Measurements from ENCODE around the gene ALOX12B.

Gene ALOX12B

GRCh38 chr17:8072729-8073461 is 14.6 kb downstream of the ALOX12B start:
- peaks cover 46% of the 10 kb centered on the region for H3K27me3 ChIP-seq (replicated peaks)
- H3K36me3 ChIP-seq (replicated peaks): no peaks in the 10 kb centered on the region
- no peak for TF ChIP-seq CTCF (IDR thresholded peaks at IDR 0.05; ENCODE audit: low read depth, low read length, missing control alignments)
- DNase-seq: no peak
- in situ Hi-C loops (cut with HindIII; ENCODE audit: low pct_ligation_motif_present, low sequenced_read_pairs): no loop called here
- H3K27ac ChIP-seq: no peak overlapping the region
- H3K4me3 ChIP-seq (ENCODE audit: low read depth, low read length): no peak overlapping the region

- no peak for DNase-seq
- H3K27me3 ChIP-seq (replicated peaks): peaks cover 46% of the 10 kb centered on the region
- no peaks in the 10 kb centered on the region for H3K36me3 ChIP-seq (replicated peaks)
- in situ Hi-C loops (cut with HindIII; ENCODE audit: low pct_ligation_motif_present, low sequenced_read_pairs): no loop called here
- H3K4me3 ChIP-seq (ENCODE audit: low read depth, low read length): no peak overlapping the region
- no peak for TF ChIP-seq CTCF (IDR thresholded peaks at IDR 0.05; ENCODE audit: low read depth, low read length, missing control alignments)
- H3K27ac ChIP-seq: no peak overlapping the region
Measured at GRCh38 chr17:8072341-8072728, 15.2 kb downstream of the ALOX12B start.

GRCh38 chr17:8071496-8071895 is 16.0 kb downstream of the ALOX12B start:
- TF ChIP-seq CTCF (IDR thresholded peaks at IDR 0.05; ENCODE audit: low read depth, low read length, missing control alignments): no peak
- Histone ChIP-seq H3K27ac (no peak overlapping the region), H3K27me3 (replicated peaks) (peaks cover 51% of the 10 kb centered on the region), H3K36me3 (replicated peaks) (no peaks in the 10 kb centered on the region), H3K4me3 (ENCODE audit: low read depth, low read length) (no peak overlapping the region)
- in situ Hi-C loops (cut with HindIII; ENCODE audit: low pct_ligation_motif_present, low sequenced_read_pairs): no loop called here
- DNase-seq: no peak

- TF ChIP-seq CTCF (IDR thresholded peaks at IDR 0.05; ENCODE audit: low read depth, low read length, missing control alignments): no peak
- peaks cover 55% of the 10 kb centered on the region for H3K27me3 ChIP-seq (replicated peaks)
- in situ Hi-C loops (cut with HindIII; ENCODE audit: low pct_ligation_motif_present, low sequenced_read_pairs): no loop called here
Measured at GRCh38 chr17:8069587-8069860, 18.0 kb downstream of the ALOX12B start.

GRCh38 chr17:8068736-8069586 is 18.6 kb downstream of the ALOX12B start:
- TF ChIP-seq CTCF (IDR thresholded peaks at IDR 0.05; ENCODE audit: low read depth, low read length, missing control alignments): no peak
- in situ Hi-C loops (cut with HindIII; ENCODE audit: low pct_ligation_motif_present, low sequenced_read_pairs): no loop called here
- Histone ChIP-seq H3K36me3 (replicated peaks) (no peaks in the 10 kb centered on the region), H3K27me3 (replicated peaks) (peaks cover 52% of the 10 kb centered on the region), H3K27ac (no peak overlapping the region), H3K4me3 (ENCODE audit: low read depth, low read length) (no peak overlapping the region)
- DNase-seq: no peak

More at GRCh38 chr17:8069587-8069860, 18.0 kb downstream of the ALOX12B start:
- H3K27ac ChIP-seq: no peak overlapping the region
- no peak for DNase-seq
- H3K36me3 ChIP-seq (replicated peaks): no peaks in the 10 kb centered on the region
- no peak overlapping the region for H3K4me3 ChIP-seq (ENCODE audit: low read depth, low read length)

Data from brain microvascular endothelial cell (primary cell).